Measurements from ENCODE around the gene SET. TPM values are rescaled to one million over a fixed set of nuclear protein-coding genes. Genes with fewer than 3 reads are reported as not detected.

SET gene
- total RNA-seq, 2 experiments from 2014 or later = 598 to 701 TPM

DNA sequence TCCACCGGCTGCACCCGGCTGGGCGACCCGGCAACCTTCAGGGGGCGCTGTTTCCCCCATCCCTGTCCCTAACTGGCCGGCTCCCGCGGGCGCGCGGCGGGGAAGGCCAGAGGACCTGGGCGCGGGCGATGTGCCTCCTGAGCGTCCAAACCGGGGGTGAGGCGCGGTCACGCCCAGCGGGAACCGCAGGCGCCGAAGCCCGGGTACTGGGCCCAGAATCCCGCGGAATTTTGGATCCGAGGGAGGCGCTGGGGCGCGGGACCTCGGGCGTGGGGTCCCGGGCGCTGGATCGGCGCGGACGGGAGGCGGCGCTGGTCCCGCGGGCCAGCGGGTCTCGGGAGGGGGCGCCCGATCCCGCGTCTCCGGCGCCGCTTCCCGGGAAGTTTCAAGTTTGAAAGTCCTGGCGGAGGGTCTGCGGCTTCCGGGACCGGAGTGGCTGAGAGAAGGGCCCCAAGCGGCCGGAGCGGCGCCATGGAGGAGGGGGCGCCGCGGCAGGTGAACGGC, 13.5 kb downstream of the SET start, which contains the start of gene PKN3:
Gene PKN3, plus strand, starts transcription at position 59 of the 504 bp plus-strand sequence. Its CDS starts 413 bp downstream, at position 472.
- no peaks in the 10 kb centered on the region for H4K20me1 ChIP-seq (ENCODE audit: insufficient read depth, low read length)
- TF ChIP-seq, protein P1, sequence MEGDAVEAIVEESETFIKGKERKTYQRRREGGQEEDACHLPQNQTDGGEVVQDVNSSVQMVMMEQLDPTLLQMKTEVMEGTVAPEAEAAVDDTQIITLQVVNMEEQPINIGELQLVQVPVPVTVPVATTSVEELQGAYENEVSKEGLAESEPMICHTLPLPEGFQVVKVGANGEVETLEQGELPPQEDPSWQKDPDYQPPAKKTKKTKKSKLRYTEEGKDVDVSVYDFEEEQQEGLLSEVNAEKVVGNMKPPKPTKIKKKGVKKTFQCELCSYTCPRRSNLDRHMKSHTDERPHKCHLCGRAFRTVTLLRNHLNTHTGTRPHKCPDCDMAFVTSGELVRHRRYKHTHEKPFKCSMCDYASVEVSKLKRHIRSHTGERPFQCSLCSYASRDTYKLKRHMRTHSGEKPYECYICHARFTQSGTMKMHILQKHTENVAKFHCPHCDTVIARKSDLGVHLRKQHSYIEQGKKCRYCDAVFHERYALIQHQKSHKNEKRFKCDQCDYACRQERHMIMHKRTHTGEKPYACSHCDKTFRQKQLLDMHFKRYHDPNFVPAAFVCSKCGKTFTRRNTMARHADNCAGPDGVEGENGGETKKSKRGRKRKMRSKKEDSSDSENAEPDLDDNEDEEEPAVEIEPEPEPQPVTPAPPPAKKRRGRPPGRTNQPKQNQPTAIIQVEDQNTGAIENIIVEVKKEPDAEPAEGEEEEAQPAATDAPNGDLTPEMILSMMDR (conservative IDR thresholded peaks at IDR 0.05; ENCODE audit: low read length) = peak; percentile 93
- TF ChIP-seq EZH2phosphoT487 (IDR thresholded peaks at IDR 0.05; ENCODE audit: borderline replicate concordance, low read depth, low read length) = no peak
- H3K9me3 ChIP-seq (ENCODE audit: low read length) = no peaks in the 10 kb centered on the region
- no peak within 1 kb of the TSS for H3K27ac ChIP-seq (ENCODE audit: low read depth, low read length, poor library complexity, severe bottlenecking)
- H3K9me2 ChIP-seq (ENCODE audit: insufficient read depth, low read length) = no peaks in the 10 kb centered on the region
- H3K36me3 ChIP-seq (ENCODE audit: insufficient read depth, low read length) = peaks cover 14% of the 10 kb centered on the region
- ChIA-PET POLR2A (interaction anchor here (0.6 kb wide), 2 partner anchors 61 to 272 kb away, joined by 3 to 4 read pairs; no protein-coding TSS in a partner anchor), CTCF (ENCODE audit: unreplicated experiment) (interaction anchor here (0.5 to 0.6 kb wide), 2 partner anchors 35 to 115 kb away, joined by 3 read pairs; no protein-coding TSS in a partner anchor)
- intact Hi-C loops (cut with micrococcal nuclease; ENCODE audit: unreplicated experiment) = no loop called here
- peaks cover 17% of the 10 kb centered on the region for H3K4me1 ChIP-seq (ENCODE audit: insufficient read depth, low read length, poor library complexity, severe bottlenecking)
- no TSS peak for BruUV-seq (replicated peaks)
- H3K4me2 ChIP-seq (ENCODE audit: low read length) = peak within 1 kb of the TSS; percentile 80
- no peaks in the 10 kb centered on the region for H3K79me2 ChIP-seq (ENCODE audit: insufficient read depth, low read depth, low read length)
- peak; percentile 84 for DNase-seq (ENCODE audit: low spot score)
- H2AFZ ChIP-seq (ENCODE audit: low read length) = peak within 1 kb of the TSS; percentile 88
- H3K4me3 ChIP-seq (ENCODE audit: low read depth, low read length, poor library complexity, severe bottlenecking) = peak within 1 kb of the TSS; percentile 72

DNA sequence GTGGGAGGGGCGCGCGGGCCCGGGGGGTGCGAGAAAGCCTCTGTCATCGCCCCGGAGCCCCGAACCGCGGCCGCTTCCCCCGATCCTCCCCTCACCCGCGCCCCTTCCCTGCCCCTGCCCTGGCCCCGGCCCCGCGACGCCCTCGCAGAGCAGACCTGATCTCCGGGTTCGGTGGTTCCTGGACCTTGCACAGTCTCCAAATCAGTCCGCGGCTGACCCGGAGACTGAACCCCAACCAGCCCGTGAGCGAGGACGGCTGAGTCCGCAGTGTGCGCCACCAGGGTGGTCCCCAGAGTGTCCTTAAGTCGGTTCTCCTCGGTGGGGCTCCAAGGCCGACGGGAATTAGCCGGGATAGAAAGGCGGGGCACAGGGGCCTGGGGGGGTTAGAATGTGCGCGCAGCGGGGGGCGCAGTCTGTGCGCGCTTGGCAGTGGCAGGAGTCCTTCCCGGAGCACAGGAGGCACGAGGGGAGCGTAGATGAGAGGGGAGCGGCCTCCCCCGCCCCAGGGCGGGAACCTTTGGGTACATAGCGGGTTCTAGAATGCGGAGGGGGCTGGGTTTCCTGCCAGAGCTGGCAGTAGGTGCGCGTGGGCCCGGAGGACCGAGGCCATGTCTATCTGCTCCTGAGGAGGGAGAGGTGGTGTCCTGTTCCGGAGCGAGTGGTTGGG, 14.1 kb downstream of the SET start:
- intact Hi-C loops (cut with micrococcal nuclease; ENCODE audit: unreplicated experiment) = no loop called here
- no TSS peak for BruUV-seq (replicated peaks)
- no peak for TF ChIP-seq EZH2phosphoT487 (IDR thresholded peaks at IDR 0.05; ENCODE audit: borderline replicate concordance, low read depth, low read length)
- TF ChIP-seq, protein P1 (conservative IDR thresholded peaks at IDR 0.05; ENCODE audit: low read length) = no peak
- Histone ChIP-seq H3K4me2 (ENCODE audit: low read length) (peak overlapping the region; percentile 80), H4K20me1 (ENCODE audit: insufficient read depth, low read length) (no peaks in the 10 kb centered on the region), H3K36me3 (ENCODE audit: insufficient read depth, low read length) (peaks cover 9% of the 10 kb centered on the region; the same call in 1 of the 2 replicates), H3K4me1 (ENCODE audit: insufficient read depth, low read length, poor library complexity, severe bottlenecking) (peaks cover 17% of the 10 kb centered on the region), H3K9me3 (ENCODE audit: low read length) (no peaks in the 10 kb centered on the region), H3K9me2 (ENCODE audit: insufficient read depth, low read length) (no peaks in the 10 kb centered on the region), H2AFZ (ENCODE audit: low read length) (peak overlapping the region; percentile 88), H3K4me3 (ENCODE audit: low read depth, low read length, poor library complexity, severe bottlenecking) (peak overlapping the region; percentile 72), H3K27ac (ENCODE audit: low read depth, low read length, poor library complexity, severe bottlenecking) (no peak overlapping the region), H3K79me2 (ENCODE audit: insufficient read depth, low read depth, low read length) (no peaks in the 10 kb centered on the region)
- POLR2A ChIA-PET = no interaction called here
- CTCF ChIA-PET (ENCODE audit: unreplicated experiment) = no interaction called here
- no peak for DNase-seq (ENCODE audit: low spot score)

Data from OCI-LY7 (cell line).